ENCODE measurements around the gene TTC9B. TPM values are rescaled to one million over a fixed set of nuclear protein-coding genes. Genes with fewer than 3 reads are reported as not detected.

The TTC9B gene
- total and polyA plus RNA-seq, 4 donors: 0.14 TPM; not detected in 3

GRCh38 chr19:40198272-40198990 lies 19.8 kb downstream of the TTC9B start:
- Histone ChIP-seq H3K9me3 (ENCODE audit: control insufficient read depth in 4 of 4, low read length in 3 of 4) (no peaks in the 10 kb centered on the region), H3K4me3 (ENCODE audit: low read depth in 1 of 3, low read length in 3 of 3) (no peak overlapping the region), H3K4me1 (ENCODE audit: control insufficient read depth in 4 of 4, insufficient read depth in 4 of 4, low read length in 3 of 4) (no peaks in the 10 kb centered on the region), H3K27ac (ENCODE audit: low read depth in 1 of 2, low read length in 2 of 2) (no peak overlapping the region), H3K36me3 (ENCODE audit: control insufficient read depth in 4 of 4, insufficient read depth in 3 of 4, low read depth in 1 of 4, low read length in 3 of 4) (peaks cover 0 to 2% (median 0%) of the 10 kb centered on the region in 4 donors), H3K27me3 (ENCODE audit: control insufficient read depth in 4 of 4, insufficient read depth in 4 of 4, low read length in 3 of 4) (no peaks in the 10 kb centered on the region), H3K9ac (ENCODE audit: low read depth in 1 of 2, low read length in 2 of 2) (no peak overlapping the region)
- 96% methylated on average over 29 of the region's 29 CpGs for WGBS
- no peak for DNase-seq (ENCODE audit: low spot score)
- TF ChIP-seq, protein P1, sequence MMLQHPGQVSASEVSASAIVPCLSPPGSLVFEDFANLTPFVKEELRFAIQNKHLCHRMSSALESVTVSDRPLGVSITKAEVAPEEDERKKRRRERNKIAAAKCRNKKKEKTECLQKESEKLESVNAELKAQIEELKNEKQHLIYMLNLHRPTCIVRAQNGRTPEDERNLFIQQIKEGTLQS (IDR thresholded peaks at IDR 0.05): no peak
- no peak for TF ChIP-seq EGR1 (IDR thresholded peaks at IDR 0.05; ENCODE audit: low read depth in 2 of 2)
- TF ChIP-seq TAF1 (conservative IDR thresholded peaks at IDR 0.05): no peak
- TF ChIP-seq FOXA2 (IDR thresholded peaks at IDR 0.05): no peak
- TF ChIP-seq, protein P2, sequence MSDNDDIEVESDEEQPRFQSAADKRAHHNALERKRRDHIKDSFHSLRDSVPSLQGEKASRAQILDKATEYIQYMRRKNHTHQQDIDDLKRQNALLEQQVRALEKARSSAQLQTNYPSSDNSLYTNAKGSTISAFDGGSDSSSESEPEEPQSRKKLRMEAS (IDR thresholded peaks at IDR 0.05): no peak
- TF ChIP-seq RXRA (IDR thresholded peaks at IDR 0.05): no peak
- no peak for TF ChIP-seq JUND (IDR thresholded peaks at IDR 0.05)
- TF ChIP-seq SP1 (IDR thresholded peaks at IDR 0.05): no peak
- no peak for TF ChIP-seq CTCF (IDR thresholded peaks at IDR 0.05; ENCODE audit: low read depth, low read length, missing input control)
- no peak for TF ChIP-seq HNF4G (IDR thresholded peaks at IDR 0.05)
- TF ChIP-seq, protein P3, sequence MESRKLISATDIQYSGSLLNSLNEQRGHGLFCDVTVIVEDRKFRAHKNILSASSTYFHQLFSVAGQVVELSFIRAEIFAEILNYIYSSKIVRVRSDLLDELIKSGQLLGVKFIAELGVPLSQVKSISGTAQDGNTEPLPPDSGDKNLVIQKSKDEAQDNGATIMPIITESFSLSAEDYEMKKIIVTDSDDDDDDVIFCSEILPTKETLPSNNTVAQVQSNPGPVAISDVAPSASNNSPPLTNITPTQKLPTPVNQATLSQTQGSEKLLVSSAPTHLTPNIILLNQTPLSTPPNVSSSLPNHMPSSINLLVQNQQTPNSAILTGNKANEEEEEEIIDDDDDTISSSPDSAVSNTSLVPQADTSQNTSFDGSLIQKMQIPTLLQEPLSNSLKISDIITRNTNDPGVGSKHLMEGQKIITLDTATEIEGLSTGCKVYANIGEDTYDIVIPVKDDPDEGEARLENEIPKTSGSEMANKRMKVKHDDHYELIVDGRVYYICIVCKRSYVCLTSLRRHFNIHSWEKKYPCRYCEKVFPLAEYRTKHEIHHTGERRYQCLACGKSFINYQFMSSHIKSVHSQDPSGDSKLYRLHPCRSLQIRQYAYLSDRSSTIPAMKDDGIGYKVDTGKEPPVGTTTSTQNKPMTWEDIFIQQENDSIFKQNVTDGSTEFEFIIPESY (IDR thresholded peaks at IDR 0.05): no peak
- no peak for TF ChIP-seq HNF4A (conservative IDR thresholded peaks at IDR 0.05)
- no peak for TF ChIP-seq RAD21 (IDR thresholded peaks at IDR 0.05)
- TF ChIP-seq FOXA1 (IDR thresholded peaks at IDR 0.05): no peak
- TF ChIP-seq YY1 (IDR thresholded peaks at IDR 0.05): no peak
- no peak for TF ChIP-seq NR2F2 (IDR thresholded peaks at IDR 0.05)
- TF ChIP-seq GABPA (IDR thresholded peaks at IDR 0.05 in 1 of 2, conservative IDR thresholded peaks at IDR 0.05 in 1 of 2): no peak

DNA sequence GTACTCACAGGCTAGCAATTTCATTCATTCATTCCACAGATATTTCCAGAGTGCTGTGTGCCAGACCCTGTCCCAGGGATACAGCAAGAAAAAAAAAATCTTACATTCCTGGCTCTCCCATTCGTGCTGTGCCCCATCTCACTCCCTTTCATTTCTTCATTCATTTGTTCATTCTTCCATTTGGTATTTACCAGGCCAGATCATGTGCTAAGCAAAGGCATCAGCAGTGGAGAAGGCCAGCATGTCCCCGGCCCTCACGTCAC lies 24.7 kb downstream of the TTC9B start:
- DNase-seq (ENCODE audit: low spot score): no peak
- H3K9me3 ChIP-seq (ENCODE audit: control insufficient read depth in 4 of 4, low read length in 3 of 4): no peaks in the 10 kb centered on the region
- H3K9ac ChIP-seq (ENCODE audit: low read depth in 1 of 2, low read length in 2 of 2): no peak overlapping the region
- no peaks in the 10 kb centered on the region for H3K27me3 ChIP-seq (ENCODE audit: control insufficient read depth in 4 of 4, insufficient read depth in 4 of 4, low read length in 3 of 4)
- no peak for TF ChIP-seq YY1 (IDR thresholded peaks at IDR 0.05)
- TF ChIP-seq RAD21 (IDR thresholded peaks at IDR 0.05): no peak
- TF ChIP-seq, protein P3 (IDR thresholded peaks at IDR 0.05): no peak
- no peak for TF ChIP-seq GABPA (IDR thresholded peaks at IDR 0.05 in 1 of 2, conservative IDR thresholded peaks at IDR 0.05 in 1 of 2)
- no peak for TF ChIP-seq TAF1 (conservative IDR thresholded peaks at IDR 0.05)
- TF ChIP-seq FOXA2 (IDR thresholded peaks at IDR 0.05): no peak
- no peak for TF ChIP-seq EGR1 (IDR thresholded peaks at IDR 0.05; ENCODE audit: low read depth in 2 of 2)
- no peak for TF ChIP-seq RXRA (IDR thresholded peaks at IDR 0.05)
- TF ChIP-seq JUND (IDR thresholded peaks at IDR 0.05): no peak
- no peak for TF ChIP-seq CTCF (IDR thresholded peaks at IDR 0.05; ENCODE audit: low read depth, low read length, missing input control)
- TF ChIP-seq NR2F2 (IDR thresholded peaks at IDR 0.05): no peak
- TF ChIP-seq, protein P2 (IDR thresholded peaks at IDR 0.05): no peak
- no peak for TF ChIP-seq HNF4G (IDR thresholded peaks at IDR 0.05)
- no peak for TF ChIP-seq FOXA1 (IDR thresholded peaks at IDR 0.05)
- TF ChIP-seq SP1 (IDR thresholded peaks at IDR 0.05): no peak
- peaks cover 0 to 15% (median 5%) of the 10 kb centered on the region in 4 donors for H3K4me1 ChIP-seq (ENCODE audit: control insufficient read depth in 4 of 4, insufficient read depth in 4 of 4, low read length in 3 of 4)
- no peak overlapping the region for H3K4me3 ChIP-seq (ENCODE audit: low read depth in 1 of 3, low read length in 3 of 3)
- 91% methylated on average over 3 of the region's 3 CpGs for WGBS
- no peak overlapping the region for H3K27ac ChIP-seq (ENCODE audit: low read depth in 1 of 2, low read length in 2 of 2)
- H3K36me3 ChIP-seq (ENCODE audit: control insufficient read depth in 4 of 4, insufficient read depth in 3 of 4, low read depth in 1 of 4, low read length in 3 of 4): no peaks in the 10 kb centered on the region

Data from liver (tissue), 9 donors.